Measurements from ENCODE around the gene KIAA0753.

- no peak for TF ChIP-seq CTCF (IDR thresholded peaks at IDR 0.05)
- TF ChIP-seq EP300 (IDR thresholded peaks at IDR 0.05), result no peak
- no peak for TF ChIP-seq POLR2A (IDR thresholded peaks at IDR 0.05)
- no peak for TF ChIP-seq POLR2AphosphoS5 (IDR thresholded peaks at IDR 0.05)
Measured at GRCh38 chr17:6547336-6547735, 93.2 kb downstream of the KIAA0753 start.

Data from sigmoid colon (tissue), 4 donors.